ENCODE measurements around the gene CYSTM1. TPM values are rescaled to one million over a fixed set of nuclear protein-coding genes. Genes with fewer than 3 reads are reported as not detected.

The CYSTM1 gene
- total RNA-seq, 4 donors from 2014 or later: 88.9 to 115 (median 106) TPM

GRCh38 chr5:140142856-140143255 lies 32.1 kb upstream of the CYSTM1 start:
- no peak for TF ChIP-seq CTCF (IDR thresholded peaks at IDR 0.05; ENCODE audit: low read depth)

DNA sequence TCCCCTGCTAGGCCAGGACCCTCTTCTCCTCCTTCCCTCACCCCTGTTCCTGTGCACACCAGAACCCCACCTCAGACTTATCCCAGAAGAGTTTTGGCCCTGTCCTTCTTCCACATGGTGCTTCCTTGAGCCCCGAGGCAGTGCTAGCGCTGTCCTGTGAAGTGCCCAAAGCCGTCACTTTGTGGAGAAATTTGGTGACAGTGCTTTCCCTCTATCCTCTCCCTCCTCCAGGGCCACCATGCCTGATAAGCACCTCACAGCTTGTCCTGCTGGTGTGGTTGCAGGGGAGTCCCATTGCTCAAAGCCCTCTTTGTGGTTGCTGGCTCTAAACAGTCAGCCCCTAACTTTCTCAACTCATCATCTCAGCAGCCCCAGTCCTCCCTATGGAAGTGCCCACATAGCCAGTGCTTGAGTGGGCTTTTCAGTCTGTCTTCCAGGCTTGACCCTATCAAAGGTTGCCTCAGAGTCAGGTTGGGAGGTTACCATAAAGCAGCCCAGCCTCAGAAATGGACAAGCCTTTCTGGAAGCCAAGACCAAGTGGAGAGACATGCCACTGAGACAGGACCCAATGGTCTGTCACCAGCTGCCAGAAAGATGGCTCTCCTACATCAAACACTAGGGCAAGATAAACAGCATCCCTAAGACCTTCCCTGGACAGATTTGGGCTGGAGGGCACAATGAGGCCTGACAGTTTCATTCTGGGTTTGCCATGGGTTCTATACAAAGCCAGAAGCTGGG lies 31.3 kb upstream of the CYSTM1 start:
- no peak for TF ChIP-seq CTCF (IDR thresholded peaks at IDR 0.05; ENCODE audit: low read depth)

- TF ChIP-seq CTCF (IDR thresholded peaks at IDR 0.05; ENCODE audit: low read depth): no peak
These were observed 29.7 kb upstream of the CYSTM1 start for GRCh38 chr5:140145256-140145655.

- no peak for TF ChIP-seq CTCF (IDR thresholded peaks at IDR 0.05; ENCODE audit: low read depth)
These were observed 29.0 kb upstream of the CYSTM1 start for GRCh38 chr5:140145818-140146522.

GRCh38 chr5:140146523-140146842 lies 28.5 kb upstream of the CYSTM1 start:
- no peak for TF ChIP-seq CTCF (IDR thresholded peaks at IDR 0.05; ENCODE audit: low read depth)

DNA sequence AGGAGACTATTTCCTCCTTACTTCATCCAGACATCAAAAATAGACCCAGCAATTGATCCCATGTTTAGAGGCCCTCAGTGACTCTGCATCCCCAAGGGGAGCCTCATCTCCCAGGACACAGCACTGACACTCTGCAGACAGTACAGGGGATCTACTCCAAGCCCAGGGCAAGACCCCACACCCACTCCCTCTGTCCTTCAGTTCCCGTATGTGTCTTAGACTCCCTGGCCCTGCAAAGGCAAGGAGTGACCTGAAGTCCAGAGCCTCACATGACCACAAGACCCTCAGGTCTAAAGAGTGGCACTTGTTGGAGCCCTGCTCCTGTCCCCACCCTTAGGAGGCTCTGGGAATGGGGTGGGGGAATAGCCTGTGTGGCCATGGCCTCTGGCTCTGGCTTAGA lies 27.5 kb upstream of the CYSTM1 start:
- no peak for TF ChIP-seq CTCF (IDR thresholded peaks at IDR 0.05; ENCODE audit: low read depth)

- TF ChIP-seq CTCF (IDR thresholded peaks at IDR 0.05; ENCODE audit: low read depth): no peak
These were observed 26.5 kb upstream of the CYSTM1 start for GRCh38 chr5:140148508-140148907.
